PC-9 (cell line): ENCODE results near the gene MAN1B1. TPM values are rescaled to one million over a fixed set of nuclear protein-coding genes. Genes with fewer than 3 reads are reported as not detected.

Experiments
- BruUV-seq: library from RNA; stranded (reverse); fragments of 400-500 nt; replicated peaks from 2 replicates; lab custom pipeline; 2021; lab: Mats Ljungman, UMichigan
- CTCF ChIA-PET: fragments of 300-600 bp; sonication (Branson Sonifier 250); formaldehyde crosslinking; loops from one replicate; lab custom pipeline; 2022; ENCODE audit warnings: antibody characterized with exemption; lab: Charles Lee
- POLR2A ChIA-PET: fragments of 300-600 bp; sonication (Branson Sonifier 250); formaldehyde crosslinking; loops from one replicate; lab custom pipeline; 2022; ENCODE audit warnings: antibody characterized with exemption; ENCODE audit not compliant: unreplicated experiment; lab: Charles Lee
- DNase-seq, 2 experiments: peaks; one replicate each; pipeline versions ENCODE4 v3.0.0 to v3.0.0-alpha.2; 2015 to 2022; ENCODE audit warnings: mixed read lengths in 1 of 2
- H2AFZ ChIP-seq: fragments of 200-600 bp; sonication (generic); 2 replicates; pipeline ENCODE4 v1.8.1; 2017; ENCODE audit warnings: antibody characterized with exemption
- H3F3A ChIP-seq: fragments of 200-600 bp; sonication (generic); 2 replicates; pipeline ENCODE4 v1.8.1; 2017; ENCODE audit warnings: antibody characterized with exemption, mild to moderate bottlenecking, low read depth; ENCODE audit not compliant: insufficient read depth
- H3K27ac ChIP-seq: fragments of 200-600 bp; sonication (generic); 2 replicates; pipeline ENCODE4 v1.6.1; 2016; ENCODE audit warnings: mixed run types
- H3K27me3 ChIP-seq: fragments of 200-600 bp; sonication (generic); 2 replicates; pipeline ENCODE4 v1.6.1; 2016; ENCODE audit warnings: low read depth, mixed run types; ENCODE audit not compliant: insufficient read depth
- H3K36me3 ChIP-seq: fragments of 200-600 bp; sonication (generic); 2 replicates; pipeline ENCODE4 v1.6.1; 2016; ENCODE audit warnings: low read depth, mixed run types
- H3K4me1 ChIP-seq: fragments of 200-600 bp; sonication (generic); replicated peaks from 2 replicates; pipeline ENCODE4 v1.6.1; 2016; ENCODE audit warnings: mixed run types; ENCODE audit not compliant: insufficient read depth
- H3K4me2 ChIP-seq: fragments of 200-600 bp; sonication (generic); 2 replicates; pipeline ENCODE4 v1.6.1; 2017; ENCODE audit warnings: mixed run types
- H3K4me3 ChIP-seq: fragments of 200-600 bp; sonication (generic); 2 replicates; pipeline ENCODE4 v1.6.1; 2016; ENCODE audit warnings: mixed run types
- H3K79me2 ChIP-seq: fragments of 200-600 bp; sonication (generic); 2 replicates; pipeline ENCODE4 v1.6.1; 2017; ENCODE audit warnings: low read depth, mixed run types
- H3K9me2 ChIP-seq: fragments of 200-600 bp; sonication (generic); 2 replicates; pipeline ENCODE4 v1.8.1; 2017; ENCODE audit warnings: mild to moderate bottlenecking; ENCODE audit not compliant: insufficient read depth
- H3K9me3 ChIP-seq: fragments of 200-600 bp; sonication (generic); 2 replicates; pipeline ENCODE4 v1.8.1; 2016; ENCODE audit warnings: low read depth; ENCODE audit not compliant: insufficient read depth
- H4K20me1 ChIP-seq: fragments of 200-600 bp; sonication (generic); 2 replicates; pipeline ENCODE4 v1.8.1; 2017; ENCODE audit not compliant: insufficient read depth
- EZH2 ChIP-seq: fragments of 200-600 bp; sonication (generic); IDR thresholded peaks from 2 replicates; pipeline ENCODE4 v1.8.0; 2017; ENCODE audit warnings: antibody characterized with exemption, low read depth
- intact Hi-C: fragments of 100-400 bp; cut with micrococcal nuclease; formaldehyde crosslinking; loops from one replicate; pipeline ENCODE4 v1.10.0; 2022; ENCODE audit not compliant: unreplicated experiment
- total RNA-seq: library from RNA; stranded (reverse); gene quantifications from 2 replicates; pipeline ENCODE4 v1.2.3, GENCODE V29; 2021
- TF ChIP-seq, protein P1 (sequence below): fragments of 200-600 bp; sonication (generic); conservative IDR thresholded peaks from 2 replicates; pipeline ENCODE4 v1.6.1; 2017; ENCODE audit warnings: mixed run types, antibody characterized with exemption, mild to moderate bottlenecking, moderate library complexity

Gene MAN1B1
- total RNA-seq, 1 experiment from 2014 or later, result 79.3 TPM

- Histone ChIP-seq H3K27me3 (no peaks in the 10 kb centered on the region), H3K9me3 (no peaks in the 10 kb centered on the region), H3K36me3 (peaks cover 25% of the 10 kb centered on the region), H3K27ac (no peak overlapping the region), H3F3A (peaks cover 4% of the 10 kb centered on the region; the same call in 1 of the 2 replicates), H3K9me2 (no peaks in the 10 kb centered on the region), H2AFZ (no peak overlapping the region), H4K20me1 (no peaks in the 10 kb centered on the region), H3K4me3 (no peak overlapping the region), H3K79me2 (no peaks in the 10 kb centered on the region), H3K4me1 (no peaks in the 10 kb centered on the region), H3K4me2 (no peak overlapping the region)
- TF ChIP-seq, protein P1, sequence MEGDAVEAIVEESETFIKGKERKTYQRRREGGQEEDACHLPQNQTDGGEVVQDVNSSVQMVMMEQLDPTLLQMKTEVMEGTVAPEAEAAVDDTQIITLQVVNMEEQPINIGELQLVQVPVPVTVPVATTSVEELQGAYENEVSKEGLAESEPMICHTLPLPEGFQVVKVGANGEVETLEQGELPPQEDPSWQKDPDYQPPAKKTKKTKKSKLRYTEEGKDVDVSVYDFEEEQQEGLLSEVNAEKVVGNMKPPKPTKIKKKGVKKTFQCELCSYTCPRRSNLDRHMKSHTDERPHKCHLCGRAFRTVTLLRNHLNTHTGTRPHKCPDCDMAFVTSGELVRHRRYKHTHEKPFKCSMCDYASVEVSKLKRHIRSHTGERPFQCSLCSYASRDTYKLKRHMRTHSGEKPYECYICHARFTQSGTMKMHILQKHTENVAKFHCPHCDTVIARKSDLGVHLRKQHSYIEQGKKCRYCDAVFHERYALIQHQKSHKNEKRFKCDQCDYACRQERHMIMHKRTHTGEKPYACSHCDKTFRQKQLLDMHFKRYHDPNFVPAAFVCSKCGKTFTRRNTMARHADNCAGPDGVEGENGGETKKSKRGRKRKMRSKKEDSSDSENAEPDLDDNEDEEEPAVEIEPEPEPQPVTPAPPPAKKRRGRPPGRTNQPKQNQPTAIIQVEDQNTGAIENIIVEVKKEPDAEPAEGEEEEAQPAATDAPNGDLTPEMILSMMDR, result no peak
- no peak for TF ChIP-seq EZH2
- ChIA-PET CTCF (no interaction called here), POLR2A (no interaction called here)
- no peak for DNase-seq
- no TSS peak for BruUV-seq
- intact Hi-C loops, result no loop called here
These were observed 16.6 kb downstream of the MAN1B1 start for GRCh38 chr9:137103206-137103999.

GRCh38 chr9:137105814-137106661 is 19.3 kb downstream of the MAN1B1 start:
- POLR2A ChIA-PET, result interaction anchor here (0.6 kb wide), 1 partner anchor 20 kb away, joined by 6 read pairs; no protein-coding TSS in a partner anchor
- TF ChIP-seq, protein P1, result no peak
- Histone ChIP-seq H3K4me3 (no peak overlapping the region), H3K4me1 (no peaks in the 10 kb centered on the region), H3K27ac (no peak overlapping the region), H3K4me2 (no peak overlapping the region), H3K9me2 (no peaks in the 10 kb centered on the region), H4K20me1 (no peaks in the 10 kb centered on the region), H3K79me2 (no peaks in the 10 kb centered on the region), H3K9me3 (no peaks in the 10 kb centered on the region), H3K27me3 (no peaks in the 10 kb centered on the region), H3F3A (peaks cover 4% of the 10 kb centered on the region; the same call in 1 of the 2 replicates), H2AFZ (no peak overlapping the region), H3K36me3 (peaks cover 20% of the 10 kb centered on the region)
- CTCF ChIA-PET, result no interaction called here
- no TSS peak for BruUV-seq
- DNase-seq, result no peak
- intact Hi-C loops, result no loop called here

DNA sequence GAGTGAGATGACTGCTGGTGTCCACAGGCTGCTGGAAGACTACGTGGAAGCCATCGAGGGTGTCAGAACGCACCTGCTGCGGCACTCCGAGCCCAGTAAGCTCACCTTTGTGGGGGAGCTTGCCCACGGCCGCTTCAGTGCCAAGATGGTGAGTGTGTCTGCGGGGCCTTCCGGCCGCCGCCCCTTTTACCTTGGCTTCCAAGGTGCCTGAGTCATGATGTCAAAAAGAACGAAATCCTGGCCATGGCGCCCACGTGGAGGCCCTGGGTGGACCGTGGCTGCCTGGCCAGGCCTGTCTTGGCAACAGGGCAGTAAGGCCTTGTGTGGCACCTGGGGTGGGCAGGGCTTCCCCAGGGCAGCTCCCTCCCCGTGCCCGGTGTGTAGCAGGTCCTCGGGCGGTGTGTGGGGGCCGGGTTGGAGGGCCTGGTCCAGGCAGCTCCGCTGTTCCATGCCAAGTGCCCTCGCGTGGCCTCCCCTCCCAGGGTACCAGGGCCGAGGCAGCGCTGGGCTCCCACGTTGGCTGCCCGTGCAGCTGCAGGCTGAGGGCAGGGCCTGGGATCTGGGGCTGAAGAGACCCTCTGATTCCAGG is 20.0 kb downstream of the MAN1B1 start:
- Histone ChIP-seq H3K27me3 (no peaks in the 10 kb centered on the region), H3F3A (no peaks in the 10 kb centered on the region), H3K27ac (no peak overlapping the region), H3K9me2 (no peaks in the 10 kb centered on the region), H3K4me2 (no peak overlapping the region), H2AFZ (no peak overlapping the region), H3K36me3 (peaks cover 13% of the 10 kb centered on the region), H3K4me3 (no peak overlapping the region), H3K9me3 (no peaks in the 10 kb centered on the region), H3K79me2 (no peaks in the 10 kb centered on the region), H3K4me1 (no peaks in the 10 kb centered on the region), H4K20me1 (no peaks in the 10 kb centered on the region)
- CTCF ChIA-PET, result no interaction called here
- POLR2A ChIA-PET, result interaction anchor here (0.6 kb wide), 1 partner anchor 20 kb away, joined by 6 read pairs; no protein-coding TSS in a partner anchor
- DNase-seq, result no peak
- intact Hi-C loops, result no loop called here
- no peak for TF ChIP-seq EZH2
- TF ChIP-seq, protein P1, result no peak
- BruUV-seq, result no TSS peak
